ENCODE results near the gene KLF5. TPM values are rescaled to one million over a fixed set of nuclear protein-coding genes. Genes with fewer than 3 reads are reported as not detected.
A peak's percentile ranks its signal among the peaks of the same experiment; 100 is the strongest.

Gene KLF5
- polyA plus RNA-seq, 3 donors = 27.6 to 32.3 (median 30.0) TPM

DNA sequence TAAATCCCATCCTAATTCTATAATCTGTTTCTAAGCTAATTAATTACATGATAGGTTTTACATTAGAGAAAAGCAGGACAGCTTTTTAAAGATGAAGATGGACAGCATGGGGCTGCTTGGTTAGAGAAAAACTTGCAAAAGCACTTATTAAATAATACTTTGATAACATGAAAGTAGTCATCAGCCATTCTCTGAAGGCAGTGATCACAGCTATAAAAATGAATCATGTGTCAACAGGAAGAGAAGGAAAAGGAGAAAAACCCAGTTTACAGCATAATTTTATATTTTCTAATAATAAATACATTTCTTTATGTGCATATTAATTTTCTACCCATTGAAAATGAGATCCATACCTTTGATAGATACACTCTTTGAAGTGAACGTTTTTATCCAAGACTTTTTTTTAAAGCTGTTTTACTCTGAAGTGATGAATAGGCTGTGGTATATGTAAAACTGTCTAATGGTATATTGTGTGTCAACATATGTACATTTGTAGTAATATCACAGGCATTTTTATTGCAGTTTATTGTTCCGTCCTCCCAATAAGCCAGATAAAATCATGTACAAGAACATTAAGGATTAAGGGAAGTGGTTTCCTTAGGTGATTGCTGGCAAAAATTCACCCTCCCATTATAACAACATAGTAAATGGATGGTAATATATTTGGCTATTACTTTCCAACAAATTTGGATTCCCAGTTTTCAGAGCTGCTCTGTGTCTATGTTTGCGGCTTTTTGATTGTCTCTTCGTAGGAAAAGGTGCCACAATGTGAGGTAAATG, 1.3 kb upstream of the KLF5 start:
- DNase-seq = no peak

DNA sequence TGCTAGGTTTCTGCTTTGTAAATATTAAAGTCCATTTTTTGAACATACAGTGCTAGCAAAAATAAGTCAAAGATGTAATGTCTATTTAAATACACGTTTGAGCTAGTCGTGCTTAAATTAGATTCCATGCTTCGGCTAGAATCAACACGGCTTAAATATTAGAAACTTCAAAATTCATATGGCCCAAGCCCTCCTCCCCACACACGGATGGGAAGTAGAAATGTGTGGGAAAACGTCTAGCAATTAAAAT, 816 bp upstream of the KLF5 start:
- DNase-seq = no peak

GRCh38 chr13:73058432-73058735, 421 bp upstream of the KLF5 start:
- no peak for DNase-seq

GRCh38 chr13:73059460-73060250, 850 bp downstream of the KLF5 start:
- DNase-seq = peak; percentile 49

- peak; percentile 53 for DNase-seq
Observed at GRCh38 chr13:73060251-73061160, 1.7 kb downstream of the KLF5 start.

DNA sequence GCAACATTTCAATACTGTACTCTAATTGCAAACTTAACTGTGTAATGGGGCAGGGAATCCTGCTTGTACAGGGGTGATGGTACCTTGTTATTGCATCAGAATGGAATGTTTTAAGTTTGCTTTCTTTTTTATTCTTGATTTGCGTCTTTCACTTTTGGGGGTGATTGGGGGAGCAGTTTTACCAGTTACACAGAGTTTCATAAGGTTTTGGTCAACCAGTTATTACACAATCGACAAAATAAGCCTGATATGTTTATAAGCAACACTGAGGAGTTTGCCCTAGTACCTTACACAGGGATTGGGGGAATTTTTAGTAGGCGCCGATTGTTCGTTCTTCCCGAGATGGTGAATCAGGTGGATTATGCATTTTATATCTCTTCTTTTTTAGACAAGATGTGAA, 2.7 kb downstream of the KLF5 start:
- no peak for DNase-seq

DNA sequence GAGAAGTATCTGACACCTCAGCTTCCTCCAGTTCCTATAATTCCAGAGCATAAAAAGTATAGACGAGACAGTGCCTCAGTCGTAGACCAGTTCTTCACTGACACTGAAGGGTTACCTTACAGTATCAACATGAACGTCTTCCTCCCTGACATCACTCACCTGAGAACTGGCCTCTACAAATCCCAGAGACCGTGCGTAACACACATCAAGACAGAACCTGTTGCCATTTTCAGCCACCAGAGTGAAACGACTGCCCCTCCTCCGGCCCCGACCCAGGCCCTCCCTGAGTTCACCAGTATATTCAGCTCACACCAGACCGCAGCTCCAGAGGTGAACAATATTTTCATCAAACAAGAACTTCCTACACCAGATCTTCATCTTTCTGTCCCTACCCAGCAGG, 3.1 kb downstream of the KLF5 start:
- DNase-seq = no peak

GRCh38 chr13:73062468-73062867, 3.7 kb downstream of the KLF5 start:
- no peak for DNase-seq

DNA sequence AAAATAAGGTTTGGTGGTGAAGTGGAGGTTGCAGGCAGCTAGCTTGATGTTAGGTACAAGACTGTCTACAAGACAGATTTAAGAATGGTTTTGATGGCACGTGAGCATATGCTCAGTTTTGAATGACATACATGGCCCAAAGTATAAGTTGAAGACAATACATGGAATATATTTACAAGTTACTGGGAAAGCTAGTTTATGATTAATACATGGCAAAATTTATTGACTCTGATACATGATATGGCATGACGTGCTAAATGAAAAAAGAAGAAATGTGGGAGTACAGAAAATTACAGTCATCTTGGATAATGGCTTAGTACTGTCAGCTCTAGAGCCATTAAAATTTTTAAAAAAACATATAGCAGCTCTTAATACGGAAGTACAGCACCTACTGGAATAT, 4.4 kb downstream of the KLF5 start:
- no peak for DNase-seq

DNA sequence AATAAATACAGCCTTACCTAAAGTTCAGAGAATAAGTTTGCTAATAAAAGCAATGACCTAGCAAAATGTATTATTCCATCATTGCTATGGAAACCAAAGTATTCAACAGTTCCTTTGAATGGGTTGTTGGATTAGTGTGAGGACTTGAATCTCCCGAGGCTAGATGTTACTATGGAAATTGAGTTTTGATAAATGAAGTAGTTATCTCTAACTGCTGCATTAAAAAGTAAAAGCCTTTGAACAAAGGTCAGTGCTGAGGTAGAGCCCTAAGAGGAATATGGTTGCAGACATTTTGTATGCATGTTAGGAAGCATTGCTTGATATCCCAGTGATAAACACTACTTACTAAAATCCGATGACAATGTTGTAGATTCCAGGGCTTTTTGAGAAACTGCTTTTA, 6.2 kb downstream of the KLF5 start:
- no peak for DNase-seq

- DNase-seq = no peak
Observed at GRCh38 chr13:73065665-73066340, 7.0 kb downstream of the KLF5 start.

- no peak for DNase-seq
Observed at GRCh38 chr13:73069206-73069805, 10.5 kb downstream of the KLF5 start.

- no peak for DNase-seq
Observed at GRCh38 chr13:73070451-73071098, 11.8 kb downstream of the KLF5 start.

GRCh38 chr13:73072239-73072900, 13.6 kb downstream of the KLF5 start:
- no peak for DNase-seq

DNA sequence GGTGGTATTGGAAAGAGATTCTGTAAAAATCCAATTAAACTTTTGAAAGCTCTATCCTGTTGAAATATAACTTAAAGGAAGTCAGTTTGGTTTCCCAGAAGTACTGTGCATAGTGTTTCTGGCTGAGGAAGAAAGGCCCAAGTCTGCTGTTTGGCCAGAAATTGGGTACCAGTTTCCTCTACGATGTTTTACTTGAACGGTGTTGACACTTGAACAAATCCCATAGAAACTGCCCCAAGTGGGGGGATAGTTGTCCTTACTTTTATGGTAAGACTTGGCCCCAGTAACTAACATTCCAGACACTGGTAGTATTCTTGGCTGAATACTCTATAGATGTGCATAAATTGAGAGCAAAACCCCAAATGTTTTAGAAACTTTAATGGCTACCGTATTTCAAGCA, 14.2 kb downstream of the KLF5 start:
- DNase-seq = no peak

- no peak for DNase-seq
Observed at GRCh38 chr13:73074014-73074413, 15.2 kb downstream of the KLF5 start.

GRCh38 chr13:73074926-73075325, 16.1 kb downstream of the KLF5 start:
- DNase-seq = no peak

DNA sequence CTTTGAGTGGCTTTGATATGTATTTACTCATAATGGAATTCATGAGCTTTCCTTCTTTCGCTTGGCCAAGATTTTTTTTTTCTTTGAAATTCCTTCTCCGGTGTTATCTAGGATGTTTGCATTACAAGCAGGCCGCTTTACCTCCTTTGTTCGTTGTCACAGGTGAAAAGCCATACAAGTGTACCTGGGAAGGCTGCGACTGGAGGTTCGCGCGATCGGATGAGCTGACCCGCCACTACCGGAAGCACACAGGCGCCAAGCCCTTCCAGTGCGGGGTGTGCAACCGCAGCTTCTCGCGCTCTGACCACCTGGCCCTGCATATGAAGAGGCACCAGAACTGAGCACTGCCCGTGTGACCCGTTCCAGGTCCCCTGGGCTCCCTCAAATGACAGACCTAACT, 16.7 kb downstream of the KLF5 start:
- DNase-seq = no peak

GRCh38 chr13:73075954-73076353, 17.1 kb downstream of the KLF5 start:
- DNase-seq = no peak

GRCh38 chr13:73077865-73078264, 19.1 kb downstream of the KLF5 start:
- DNase-seq = no peak

DNA sequence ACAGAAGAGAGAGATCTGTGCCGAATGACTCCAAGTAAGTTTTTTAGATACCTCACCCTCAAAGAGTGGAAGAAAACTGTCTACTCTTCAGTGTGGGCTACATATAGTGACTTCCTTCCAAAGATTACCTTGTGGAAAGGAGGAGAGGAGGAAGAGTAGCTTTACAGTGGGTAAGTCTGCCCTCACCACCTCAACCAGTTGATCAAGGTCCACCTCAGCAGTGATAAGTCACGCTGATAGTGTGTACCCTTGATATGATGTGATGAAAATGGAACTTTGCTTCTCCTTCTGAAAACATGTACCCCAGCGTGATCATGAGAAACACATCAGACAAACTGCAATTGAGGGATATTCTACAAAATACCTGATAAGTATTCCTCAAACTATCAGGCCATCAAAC, 20.6 kb downstream of the KLF5 start:
- no peak for DNase-seq
